A673 (cell line): ENCODE data around the gene GALNT16. TPM values are rescaled to one million over a fixed set of nuclear protein-coding genes. Genes with fewer than 3 reads are reported as not detected.

Source experiments
- BruUV-seq: library from RNA; stranded (reverse); fragments of 400-500 nt; replicated peaks from 2 replicates; lab custom pipeline; 2021; lab: Mats Ljungman, UMichigan
- CTCF ChIA-PET: fragments of 300-600 bp; sonication (Branson Sonifier 250); formaldehyde crosslinking; loops from one replicate; lab custom pipeline; 2022; ENCODE audit warnings: antibody characterized with exemption; lab: Charles Lee
- POLR2A ChIA-PET: fragments of 300-600 bp; sonication (Branson Sonifier 250); formaldehyde crosslinking; loops from one replicate; lab custom pipeline; 2022; ENCODE audit warnings: antibody characterized with exemption; ENCODE audit not compliant: low non-redundant PET; lab: Charles Lee
- DNase-seq: peaks from one replicate; pipeline ENCODE4 v3.0.0-alpha.2; 2015; ENCODE audit warnings: low spot score
- H3K27ac ChIP-seq: fragments of 200-600 bp; sonication (generic); 2 replicates; pipeline ENCODE4 v1.5.1; 2016; ENCODE audit warnings: mixed run types, low read depth, mild to moderate bottlenecking, mixed read lengths, antibody characterized with exemption, low read length; ENCODE audit not compliant: poor library complexity, severe bottlenecking
- H3K27me3 ChIP-seq: fragments of 200-600 bp; sonication (generic); replicated peaks from 2 replicates; pipeline ENCODE4 v1.6.1; 2017; ENCODE audit warnings: mixed run types, low read depth, mild to moderate bottlenecking, mixed read lengths, antibody characterized with exemption, low read length; ENCODE audit not compliant: insufficient read depth, poor library complexity
- H3K36me3 ChIP-seq: fragments of 200-600 bp; sonication (generic); 2 replicates; pipeline ENCODE4 v1.6.1; 2016; ENCODE audit warnings: mixed run types, mild to moderate bottlenecking, mixed read lengths, antibody characterized with exemption, low read length; ENCODE audit not compliant: insufficient read depth, poor library complexity, severe bottlenecking
- H3K4me1 ChIP-seq: fragments of 200-600 bp; sonication (generic); 2 replicates; pipeline ENCODE4 v1.6.1; 2017; ENCODE audit warnings: mixed run types, mild to moderate bottlenecking, mixed read lengths, antibody characterized with exemption, low read length; ENCODE audit not compliant: insufficient read depth, poor library complexity, severe bottlenecking
- H3K4me3 ChIP-seq: fragments of 200-600 bp; sonication (generic); 2 replicates; pipeline ENCODE4 v1.5.1; 2016; ENCODE audit warnings: low read depth, mixed run types, mild to moderate bottlenecking, mixed read lengths, low read length; ENCODE audit not compliant: poor library complexity, severe bottlenecking
- H3K9me3 ChIP-seq: fragments of 200-600 bp; sonication (generic); 2 replicates; pipeline ENCODE4 v1.6.1; 2016; ENCODE audit warnings: mixed run types, low read depth, mild to moderate bottlenecking, mixed read lengths, antibody characterized with exemption, low read length; ENCODE audit not compliant: poor library complexity, severe bottlenecking
- CTCF ChIP-seq: fragments of 300-800, 200-600 bp; sonication (generic); conservative IDR thresholded peaks from 2 replicates; pipeline ENCODE4 v1.5.1; 2017; ENCODE audit warnings: low read depth, mild to moderate bottlenecking, antibody characterized with exemption, low read length, moderate library complexity, mixed read lengths
- EZH2 ChIP-seq: fragments of 200-600 bp; sonication (generic); IDR thresholded peaks from 2 replicates; pipeline ENCODE4 v1.6.1; 2017; ENCODE audit warnings: borderline replicate concordance, low read depth, mild to moderate bottlenecking, mixed read lengths, antibody characterized with exemption, low read length; ENCODE audit not compliant: poor library complexity, severe bottlenecking
- intact Hi-C: fragments of 100-400 bp; cut with micrococcal nuclease; formaldehyde crosslinking; loops from one replicate; pipeline ENCODE4 v1.10.0; 2022; ENCODE audit not compliant: unreplicated experiment
- total RNA-seq: library from RNA; stranded (reverse); gene quantifications from 2 replicates; pipeline ENCODE4 v1.2.3, GENCODE V29; 2021

GALNT16 gene
- total RNA-seq, 1 experiment from 2014 or later = 0.32 TPM

GRCh38 chr14:69327507-69327906, 67.5 kb downstream of the GALNT16 start:
- H3K36me3 ChIP-seq = no peaks in the 10 kb centered on the region
- H3K4me1 ChIP-seq = no peaks in the 10 kb centered on the region
- H3K27me3 ChIP-seq = no peaks in the 10 kb centered on the region
- intact Hi-C loops = no loop called here
- no peaks in the 10 kb centered on the region for H3K9me3 ChIP-seq
- no peak overlapping the region for H3K27ac ChIP-seq
- no peak for DNase-seq
- ChIA-PET CTCF (no interaction called here), POLR2A (interaction anchor here (0.7 kb wide), 1 partner anchor 34 kb away, joined by 3 read pairs; no protein-coding TSS in a partner anchor)
- TF ChIP-seq EZH2 (no peak), CTCF (no peak)
- BruUV-seq = no TSS peak
- no peak overlapping the region for H3K4me3 ChIP-seq

- Histone ChIP-seq H3K4me3 (no peak overlapping the region), H3K27ac (no peak overlapping the region), H3K27me3 (no peaks in the 10 kb centered on the region), H3K4me1 (no peaks in the 10 kb centered on the region), H3K9me3 (no peaks in the 10 kb centered on the region), H3K36me3 (no peaks in the 10 kb centered on the region)
- DNase-seq = no peak
- intact Hi-C loops = no loop called here
- no TSS peak for BruUV-seq
- CTCF ChIA-PET = no interaction called here
- POLR2A ChIA-PET = no interaction called here
- TF ChIP-seq CTCF = no peak
- no peak for TF ChIP-seq EZH2
Measured at GRCh38 chr14:69328317-69328716, 68.4 kb downstream of the GALNT16 start.

- CTCF ChIA-PET = no interaction called here
- POLR2A ChIA-PET = no interaction called here
- BruUV-seq = no TSS peak
Measured at GRCh38 chr14:69328765-69329164, 68.8 kb downstream of the GALNT16 start.

More at GRCh38 chr14:69328765-69329164, 68.8 kb downstream of the GALNT16 start:
- TF ChIP-seq EZH2 = no peak
- no peak for TF ChIP-seq CTCF
- DNase-seq = no peak
- no peak overlapping the region for H3K27ac ChIP-seq
- H3K4me1 ChIP-seq = no peaks in the 10 kb centered on the region
- intact Hi-C loops = no loop called here
- no peaks in the 10 kb centered on the region for H3K9me3 ChIP-seq
- no peak overlapping the region for H3K4me3 ChIP-seq
- H3K36me3 ChIP-seq = no peaks in the 10 kb centered on the region
- no peaks in the 10 kb centered on the region for H3K27me3 ChIP-seq
